CD14-positive monocyte (primary cell): ENCODE measurements around the gene CUBN. TPM values are rescaled to one million over a fixed set of nuclear protein-coding genes. Genes with fewer than 3 reads are reported as not detected.

Experiments used
- DNase-seq, 3 donors: peaks; one replicate each; pipeline ENCODE4 v3.0.0-alpha.2; 2011 to 2022
- H2AFZ ChIP-seq: 2 replicates; pipeline ENCODE4 v1.6.0; 2012; ENCODE audit warnings: mild to moderate bottlenecking, low read depth, low read length, inconsistent platforms; ENCODE audit not compliant: insufficient read depth, poor library complexity, severe bottlenecking
- H3K27ac ChIP-seq, 2 donors: 1 replicate in 1 of 2; 2 replicates in 1 of 2; pipeline ENCODE4 v1.5.1; 2012 to 2013; ENCODE audit warnings: low read length in 2 of 2, control low read depth in 1 of 2, inconsistent platforms in 1 of 2, low read depth in 1 of 2, mild to moderate bottlenecking in 1 of 2
- H3K27me3 ChIP-seq, 2 donors: one replicate each; pipeline versions ENCODE4 v1.6.0 to v1.6.1; 2011 to 2013; ENCODE audit warnings: low read length in 2 of 2; ENCODE audit not compliant: control insufficient read depth in 2 of 2, insufficient read depth in 2 of 2
- H3K36me3 ChIP-seq, 2 donors: replicated peaks in 1 of 2; 1 replicate in 1 of 2; 2 replicates in 1 of 2; pipeline versions ENCODE4 v1.5.1 to v1.6.1; 2012 to 2013; ENCODE audit warnings: low read length in 2 of 2, control low read depth in 1 of 2, inconsistent platforms in 1 of 2, mild to moderate bottlenecking in 1 of 2; ENCODE audit not compliant: insufficient read depth in 2 of 2, control insufficient read depth in 1 of 2
- H3K4me1 ChIP-seq, 2 donors: 1 replicate in 1 of 2; 2 replicates in 1 of 2; pipeline versions ENCODE4 v1.5.1 to v1.6.1; 2012 to 2013; ENCODE audit warnings: low read length in 2 of 2, control low read depth in 1 of 2, inconsistent platforms in 1 of 2, mild to moderate bottlenecking in 1 of 2, moderate library complexity in 1 of 2; ENCODE audit not compliant: insufficient read depth in 2 of 2, control insufficient read depth in 1 of 2
- H3K4me2 ChIP-seq: replicated peaks from 2 replicates; pipeline ENCODE3; 2012; ENCODE audit warnings: low read length, moderate library complexity, mild to moderate bottlenecking; ENCODE audit not compliant: poor library complexity, severe bottlenecking; ENCODE audit errors: extremely low read depth
- H3K4me3 ChIP-seq, 3 experiments: fragments of 200-600 bp in 1 of 3; sonication (generic) in 1 of 3; replicated peaks in 1 of 3; 1 replicate in 2 of 3; 2 replicates in 1 of 3; pipeline ENCODE4 v1.5.1; 2011 to 2013; ENCODE audit warnings: low read length in 3 of 3, mild to moderate bottlenecking in 3 of 3, control low read depth in 2 of 3, low read depth in 2 of 3, inconsistent platforms in 1 of 3, moderate library complexity in 1 of 3
- H3K79me2 ChIP-seq: 2 replicates; pipeline ENCODE4 v1.6.0; 2012; ENCODE audit warnings: mild to moderate bottlenecking, control low read depth, inconsistent platforms, low read length, moderate library complexity; ENCODE audit not compliant: insufficient read depth
- H3K9ac ChIP-seq: 2 replicates; pipeline ENCODE4 v1.6.0; 2017; ENCODE audit warnings: low read length, mild to moderate bottlenecking; ENCODE audit not compliant: insufficient read depth, poor library complexity, severe bottlenecking
- H3K9me3 ChIP-seq, 2 donors: replicated peaks in 1 of 2; 1 replicate in 1 of 2; 2 replicates in 1 of 2; pipeline versions ENCODE4 v1.5.1 to v1.6.1; 2012 to 2013; ENCODE audit warnings: low read length in 2 of 2, control low read depth in 1 of 2; ENCODE audit not compliant: control insufficient read depth in 1 of 2, insufficient read depth in 1 of 2
- H4K20me1 ChIP-seq: 2 replicates; pipeline ENCODE4 v1.6.0; 2012; ENCODE audit warnings: mild to moderate bottlenecking, low read length, control low read depth, moderate library complexity; ENCODE audit not compliant: insufficient read depth
- H3K27ac Mint-ChIP-seq, 7 donors: one replicate each; pipeline ENCODE4 v1.8.0; 2020; ENCODE audit warnings: mild to moderate bottlenecking in 7 of 7, mixed read lengths in 7 of 7, moderate library complexity in 6 of 7, inconsistent platforms in 2 of 7
- H3K27me3 Mint-ChIP-seq, 3 donors: one replicate each; pipeline ENCODE4 v1.8.0; 2021 to 2022; ENCODE audit warnings: low read depth in 3 of 3, mild to moderate bottlenecking in 3 of 3, mixed read lengths in 3 of 3, moderate library complexity in 3 of 3, inconsistent platforms in 1 of 3
- H3K36me3 Mint-ChIP-seq, 2 donors: one replicate each; pipeline ENCODE4 v1.8.0; 2020; ENCODE audit warnings: mixed read lengths in 2 of 2, inconsistent platforms in 1 of 2, mild to moderate bottlenecking in 1 of 2
- H3K4me1 Mint-ChIP-seq: one replicate; pipeline ENCODE4 v1.8.0; 2020; ENCODE audit warnings: mild to moderate bottlenecking, mixed read lengths
- H3K4me3 Mint-ChIP-seq, 2 donors: one replicate each; pipeline ENCODE4 v1.8.0; 2020; ENCODE audit warnings: mild to moderate bottlenecking in 2 of 2, mixed read lengths in 2 of 2, moderate library complexity in 1 of 2
- H3K9me3 Mint-ChIP-seq, 7 donors: one replicate each; pipeline ENCODE4 v1.8.0; 2020 to 2022; ENCODE audit warnings: mixed read lengths in 7 of 7, mild to moderate bottlenecking in 6 of 7, moderate library complexity in 6 of 7, inconsistent platforms in 2 of 7
- WGBS: methylation state at CpG from one replicate; pipeline ENCODE4 v1.1.5; 2013; ENCODE audit warnings: missing lambda C conversion rate; ENCODE audit not compliant: insufficient coverage; 5-methylcytosine and 5-hydroxymethylcytosine counted together
- intact Hi-C, 2 donors: fragments of 100-400 bp; cut with micrococcal nuclease; formaldehyde crosslinking; loops; one replicate each; pipeline versions ENCODE4 v1.15.0 to v1.15.1; 2023
- polyA plus RNA-seq, 3 donors: library from polyadenylated mRNA; depleted of rRNA in 1 of 3; unstranded in 2 of 3; stranded (reverse) in 1 of 3; fragments of 300-500 nt in 2 of 3; fragments of >200 nt in 1 of 3; fragmentation: Illumina TruSeq in 2 of 3; gene quantifications; 1 replicate in 2 of 3; 2 replicates in 1 of 3; pipeline ENCODE4 v1.2.3, GENCODE V29; 2012 to 2021
- TF ChIP-seq, protein P1 (sequence below): fragments of 200-600 bp; IDR thresholded peaks from one replicate; pipeline ENCODE4 v1.8.0; 2022; ENCODE audit warnings: antibody characterized with exemption, mild to moderate bottlenecking

The CUBN gene
- polyA plus RNA-seq, 3 donors: 0.95 TPM; not detected in 2

DNA sequence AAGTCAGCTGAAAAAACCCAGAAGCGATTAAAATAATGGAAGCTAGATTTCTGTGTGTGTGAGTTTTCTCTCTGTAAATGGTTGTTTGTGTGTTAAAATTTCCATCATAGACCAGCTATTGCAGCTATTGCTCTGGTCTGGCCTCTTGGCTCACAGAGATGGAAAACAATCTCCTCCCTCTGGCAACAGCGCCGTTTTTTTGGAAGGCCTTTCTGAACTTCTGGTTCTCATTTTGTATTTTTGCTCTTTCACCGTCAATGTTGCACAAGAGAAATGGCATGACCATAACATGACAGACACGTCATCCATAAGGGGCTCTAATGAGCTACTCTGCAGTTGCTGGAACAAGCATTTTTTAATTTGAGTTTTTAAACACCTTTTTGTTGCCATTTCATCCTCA lies 91.0 kb downstream of the CUBN start:
- Histone ChIP-seq H3K4me3 (no peak overlapping the region), H3K9me3 (no peaks in the 10 kb centered on the region), H3K4me1 (peaks cover 13 to 20% of the 10 kb centered on the region in 2 donors), H3K27me3 (no peaks in the 10 kb centered on the region), H3K79me2 (no peaks in the 10 kb centered on the region), H3K4me2 (no peak overlapping the region), H2AFZ (no peak overlapping the region), H3K36me3 (no peaks in the 10 kb centered on the region), H4K20me1 (no peaks in the 10 kb centered on the region), H3K9ac (no peak overlapping the region), H3K27ac (no peak overlapping the region)
- DNase-seq: peak; percentile 46 to 67 (median 64)
- peaks cover 21% of the 10 kb centered on the region for H3K4me1 Mint-ChIP-seq
- H3K27me3 Mint-ChIP-seq: no peaks in the 10 kb centered on the region
- peak overlapping the region; percentile 18 to 85 (median 60) for H3K27ac Mint-ChIP-seq
- intact Hi-C loops: no loop called here
- H3K4me3 Mint-ChIP-seq: no peak overlapping the region
- peaks cover 0 to 3% (median 0%) of the 10 kb centered on the region in 7 donors for H3K9me3 Mint-ChIP-seq
- TF ChIP-seq, protein P1, sequence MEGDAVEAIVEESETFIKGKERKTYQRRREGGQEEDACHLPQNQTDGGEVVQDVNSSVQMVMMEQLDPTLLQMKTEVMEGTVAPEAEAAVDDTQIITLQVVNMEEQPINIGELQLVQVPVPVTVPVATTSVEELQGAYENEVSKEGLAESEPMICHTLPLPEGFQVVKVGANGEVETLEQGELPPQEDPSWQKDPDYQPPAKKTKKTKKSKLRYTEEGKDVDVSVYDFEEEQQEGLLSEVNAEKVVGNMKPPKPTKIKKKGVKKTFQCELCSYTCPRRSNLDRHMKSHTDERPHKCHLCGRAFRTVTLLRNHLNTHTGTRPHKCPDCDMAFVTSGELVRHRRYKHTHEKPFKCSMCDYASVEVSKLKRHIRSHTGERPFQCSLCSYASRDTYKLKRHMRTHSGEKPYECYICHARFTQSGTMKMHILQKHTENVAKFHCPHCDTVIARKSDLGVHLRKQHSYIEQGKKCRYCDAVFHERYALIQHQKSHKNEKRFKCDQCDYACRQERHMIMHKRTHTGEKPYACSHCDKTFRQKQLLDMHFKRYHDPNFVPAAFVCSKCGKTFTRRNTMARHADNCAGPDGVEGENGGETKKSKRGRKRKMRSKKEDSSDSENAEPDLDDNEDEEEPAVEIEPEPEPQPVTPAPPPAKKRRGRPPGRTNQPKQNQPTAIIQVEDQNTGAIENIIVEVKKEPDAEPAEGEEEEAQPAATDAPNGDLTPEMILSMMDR: no peak
- peaks cover 0 to 3% of the 10 kb centered on the region in 2 donors for H3K36me3 Mint-ChIP-seq
- 34% methylated on average over 5 of the region's 5 CpGs for WGBS

DNA sequence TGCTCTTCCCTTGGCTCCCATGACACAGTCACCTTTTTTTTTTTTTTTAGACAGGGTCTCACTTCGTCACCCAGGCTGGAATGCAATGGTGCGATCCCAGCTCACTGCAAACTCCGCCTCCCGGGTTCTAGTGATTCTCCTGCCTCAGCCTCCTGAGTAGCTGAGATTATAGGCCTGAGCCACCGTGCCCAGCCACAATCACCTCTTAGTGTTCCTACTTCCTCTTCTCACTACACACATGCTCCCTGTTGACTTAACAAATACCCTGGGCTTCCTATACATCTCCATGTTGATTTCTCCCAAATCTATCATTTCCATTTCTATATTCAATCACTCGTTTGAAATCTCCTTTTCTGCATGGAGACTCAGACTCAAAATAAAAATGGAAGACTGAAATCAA lies 91.7 kb downstream of the CUBN start:
- peaks cover 28% of the 10 kb centered on the region for H3K4me1 Mint-ChIP-seq

More for the DNA sequence above, 91.7 kb downstream of the CUBN start:
- Mint-ChIP-seq H3K36me3 (peaks cover 0 to 3% of the 10 kb centered on the region in 2 donors), H3K4me3 (no peak overlapping the region), H3K9me3 (peaks cover 0 to 3% (median 0%) of the 10 kb centered on the region in 7 donors), H3K27ac (peak overlapping the region; percentile 18 to 85 (median 60)), H3K27me3 (no peaks in the 10 kb centered on the region)
- Histone ChIP-seq H3K27me3 (no peaks in the 10 kb centered on the region), H3K27ac (no peak overlapping the region), H3K79me2 (no peaks in the 10 kb centered on the region), H3K36me3 (no peaks in the 10 kb centered on the region), H3K4me2 (no peak overlapping the region), H4K20me1 (no peaks in the 10 kb centered on the region), H3K4me1 (peaks cover 21 to 27% of the 10 kb centered on the region in 2 donors), H2AFZ (no peak overlapping the region), H3K9me3 (no peaks in the 10 kb centered on the region), H3K9ac (no peak overlapping the region), H3K4me3 (no peak overlapping the region)
- WGBS: 80% methylated on average over 5 of the region's 6 CpGs
- TF ChIP-seq, protein P1: no peak
- peak in 2 of 3 donors; percentile 50 to 53 for DNase-seq
- intact Hi-C loops: no loop called here
